Astrocyte (in vitro differentiated cells and primary cell): ENCODE measurements around the gene PHAF1.

Source experiments
- EZH2 ChIP-seq: IDR thresholded peaks from 2 replicates; pipeline ENCODE4 v1.6.1; 2012; ENCODE audit warnings: mild to moderate bottlenecking, low read length, inconsistent platforms; ENCODE audit not compliant: insufficient read depth
- TF ChIP-seq, protein P1 (sequence below): IDR thresholded peaks from 2 replicates; pipeline ENCODE4 v1.5.1; 2011; ENCODE audit warnings: low read depth, mild to moderate bottlenecking, inconsistent platforms, low read length, moderate library complexity; ENCODE audit not compliant: insufficient read depth

- TF ChIP-seq, protein P1, sequence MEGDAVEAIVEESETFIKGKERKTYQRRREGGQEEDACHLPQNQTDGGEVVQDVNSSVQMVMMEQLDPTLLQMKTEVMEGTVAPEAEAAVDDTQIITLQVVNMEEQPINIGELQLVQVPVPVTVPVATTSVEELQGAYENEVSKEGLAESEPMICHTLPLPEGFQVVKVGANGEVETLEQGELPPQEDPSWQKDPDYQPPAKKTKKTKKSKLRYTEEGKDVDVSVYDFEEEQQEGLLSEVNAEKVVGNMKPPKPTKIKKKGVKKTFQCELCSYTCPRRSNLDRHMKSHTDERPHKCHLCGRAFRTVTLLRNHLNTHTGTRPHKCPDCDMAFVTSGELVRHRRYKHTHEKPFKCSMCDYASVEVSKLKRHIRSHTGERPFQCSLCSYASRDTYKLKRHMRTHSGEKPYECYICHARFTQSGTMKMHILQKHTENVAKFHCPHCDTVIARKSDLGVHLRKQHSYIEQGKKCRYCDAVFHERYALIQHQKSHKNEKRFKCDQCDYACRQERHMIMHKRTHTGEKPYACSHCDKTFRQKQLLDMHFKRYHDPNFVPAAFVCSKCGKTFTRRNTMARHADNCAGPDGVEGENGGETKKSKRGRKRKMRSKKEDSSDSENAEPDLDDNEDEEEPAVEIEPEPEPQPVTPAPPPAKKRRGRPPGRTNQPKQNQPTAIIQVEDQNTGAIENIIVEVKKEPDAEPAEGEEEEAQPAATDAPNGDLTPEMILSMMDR: no peak
- TF ChIP-seq EZH2: no peak
These were observed 772 bp upstream of the PHAF1 start for GRCh38 chr16:67108931-67109406.
